Activated naive CD4-positive, alpha-beta T cell treated with anti-CD3 and anti-CD28 coated beads, Interleukin-2, amount 50 U/mL, for 72 hours (primary cell): Measurements from ENCODE around the gene SPOCK1. TPM values are rescaled to one million over a fixed set of nuclear protein-coding genes. Genes with fewer than 3 reads are reported as not detected.

Experiments
- ATAC-seq, 2 donors: fragments of 150-1000 bp; cut with Tn5 transposase; 2 replicates each; pipeline ENCODE4 v1.10.0; 2021; ENCODE audit warnings: mild to moderate bottlenecking in 2 of 2, moderate library complexity in 2 of 2
- DNase-seq, 2 donors: peaks; one replicate each; pipeline ENCODE4 v3.0.0; 2021 to 2022; ENCODE audit warnings: low spot score in 2 of 2
- H3K27ac Mint-ChIP-seq, 2 donors: one replicate each; pipeline ENCODE4 v1.8.0; 2022; ENCODE audit warnings: mild to moderate bottlenecking in 2 of 2, mixed read lengths in 2 of 2
- H3K36me3 Mint-ChIP-seq, 2 donors: one replicate each; pipeline ENCODE4 v1.8.0; 2022; ENCODE audit warnings: mixed read lengths in 2 of 2
- H3K9me3 Mint-ChIP-seq, 2 donors: one replicate each; pipeline ENCODE4 v1.8.0; 2022; ENCODE audit warnings: mixed read lengths in 2 of 2
- total RNA-seq, 2 donors: library from RNA; stranded (reverse); gene quantifications; one replicate each; pipeline ENCODE4 v1.2.3, GENCODE V29; 2022

The SPOCK1 gene
- total RNA-seq, 2 donors from 2014 or later = not detected

- DNase-seq (no peak), ATAC-seq (no peak)
- peaks cover 0 to 3% of the 10 kb centered on the region in 2 donors for H3K9me3 Mint-ChIP-seq
- no peak overlapping the region for H3K27ac Mint-ChIP-seq
- H3K36me3 Mint-ChIP-seq = no peaks in the 10 kb centered on the region
Measured at GRCh38 chr5:137465930-137466329, 33.2 kb downstream of the SPOCK1 start.

DNA sequence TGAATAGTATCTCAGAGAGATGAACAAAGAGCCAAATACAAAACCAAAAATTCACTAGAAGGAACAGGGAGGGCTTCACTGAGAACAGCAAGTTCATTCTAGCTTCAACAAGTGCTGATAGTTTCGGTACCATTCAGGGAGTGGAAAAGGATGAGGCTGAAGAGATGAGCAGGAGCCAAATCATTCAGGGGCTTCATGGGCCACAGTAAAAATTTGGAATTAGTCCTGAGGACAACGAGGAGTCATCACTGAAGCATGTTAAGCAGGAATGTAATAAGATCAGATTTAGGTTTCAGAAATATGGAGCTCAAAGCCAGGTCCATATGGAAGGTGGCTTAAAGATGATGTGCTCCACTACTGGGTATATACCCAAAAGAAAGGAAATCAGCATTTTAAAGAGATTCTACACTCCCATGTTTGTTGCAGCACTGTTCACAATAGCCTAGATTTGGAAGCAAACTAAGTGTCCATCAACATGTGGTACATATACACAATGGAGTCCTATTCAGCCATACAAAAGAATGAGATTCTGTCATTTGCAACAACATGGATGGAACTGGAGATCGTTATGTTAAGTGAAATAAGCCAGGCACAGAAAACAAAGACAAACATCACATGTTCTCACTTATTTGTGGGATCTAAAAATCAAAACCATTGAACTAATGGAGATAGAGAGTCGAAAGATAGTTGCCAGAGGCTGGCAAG is 36.2 kb downstream of the SPOCK1 start:
- H3K36me3 Mint-ChIP-seq = no peaks in the 10 kb centered on the region
- ATAC-seq (no peak), DNase-seq (no peak)
- peaks cover 0 to 3% of the 10 kb centered on the region in 2 donors for H3K9me3 Mint-ChIP-seq
- no peak overlapping the region for H3K27ac Mint-ChIP-seq

- ATAC-seq (no peak), DNase-seq (no peak)
- Mint-ChIP-seq H3K27ac (no peak overlapping the region), H3K9me3 (peaks cover 0 to 3% of the 10 kb centered on the region in 2 donors), H3K36me3 (no peaks in the 10 kb centered on the region)
Measured at GRCh38 chr5:137462265-137462590, 36.9 kb downstream of the SPOCK1 start.

GRCh38 chr5:137461391-137462264 is 37.5 kb downstream of the SPOCK1 start:
- ATAC-seq = no peak

DNA sequence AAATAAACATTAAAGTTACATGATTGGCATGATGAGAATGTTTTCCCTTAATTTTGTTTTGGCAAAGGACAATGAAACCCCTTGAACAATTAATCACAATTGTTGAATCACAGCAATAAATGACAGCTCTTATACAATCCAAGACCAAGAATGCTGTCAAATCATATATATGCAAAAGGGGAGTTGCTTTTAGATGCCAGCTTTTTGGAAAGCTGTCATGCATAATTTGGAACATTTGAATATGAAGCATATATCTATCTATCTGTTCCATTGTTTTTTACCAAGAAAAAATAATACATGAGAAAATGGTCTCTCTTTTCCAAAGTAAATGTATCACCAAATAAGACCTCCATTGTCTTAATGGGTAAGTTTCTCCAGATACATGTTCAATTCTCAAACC is 44.5 kb downstream of the SPOCK1 start:
- DNase-seq = no peak
- ATAC-seq = no peak
- Mint-ChIP-seq H3K9me3 (peaks cover 0 to 6% of the 10 kb centered on the region in 2 donors), H3K36me3 (no peaks in the 10 kb centered on the region), H3K27ac (no peak overlapping the region)

More at GRCh38 chr5:137461391-137462264, 37.5 kb downstream of the SPOCK1 start:
- no peak for DNase-seq
- H3K9me3 Mint-ChIP-seq = peaks cover 0 to 3% of the 10 kb centered on the region in 2 donors
- no peaks in the 10 kb centered on the region for H3K36me3 Mint-ChIP-seq
- no peak overlapping the region for H3K27ac Mint-ChIP-seq

DNA sequence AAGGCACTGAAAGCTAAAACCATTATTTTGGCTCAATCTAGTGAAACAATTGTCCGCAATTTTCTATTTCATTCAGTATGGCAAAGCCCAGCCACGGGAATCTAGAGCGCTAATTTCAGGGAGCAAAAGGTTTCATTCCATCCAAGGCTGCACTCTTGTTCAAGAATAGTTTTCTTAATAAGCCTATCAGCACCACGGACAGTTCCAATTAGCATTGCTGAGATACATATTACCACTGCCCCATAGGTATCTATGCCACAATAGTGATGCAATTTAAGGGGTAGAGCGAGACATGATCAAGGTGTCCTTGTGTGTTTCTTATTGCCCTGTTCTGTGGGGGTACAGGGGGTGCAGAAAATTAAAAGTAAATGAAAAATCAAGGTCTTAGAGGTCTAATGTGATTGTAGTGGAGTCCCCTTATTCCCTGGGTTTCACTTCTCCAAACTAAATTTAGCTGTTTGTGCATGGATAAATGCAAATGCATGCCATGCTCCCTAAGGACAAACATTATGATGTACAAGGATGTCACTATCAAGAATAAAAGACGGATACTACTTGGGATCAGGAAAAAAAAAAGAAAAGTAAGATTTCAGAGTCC is 45.5 kb downstream of the SPOCK1 start:
- no peak for DNase-seq
- ATAC-seq = no peak
- Mint-ChIP-seq H3K36me3 (no peaks in the 10 kb centered on the region), H3K27ac (no peak overlapping the region), H3K9me3 (peaks cover 0 to 6% of the 10 kb centered on the region in 2 donors)

DNA sequence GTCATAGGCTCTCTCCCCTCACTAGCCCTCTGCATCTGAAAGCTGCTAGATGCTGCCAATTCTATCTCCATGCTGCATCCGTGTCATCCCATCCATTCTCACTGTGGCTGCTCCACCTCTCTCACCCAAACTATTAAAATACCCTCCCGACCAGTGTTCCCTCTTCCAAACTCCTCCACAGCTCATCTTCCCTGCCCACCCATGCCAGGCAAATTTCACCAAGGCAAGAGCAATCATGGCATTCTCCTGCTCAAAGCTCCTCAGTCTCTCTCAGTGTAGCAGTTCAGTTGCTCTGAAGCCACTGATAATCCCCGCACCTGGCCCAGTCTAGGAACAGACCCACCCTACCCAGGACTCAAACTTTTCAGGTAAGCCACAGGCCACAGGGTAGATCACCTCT is 48.4 kb downstream of the SPOCK1 start:
- Mint-ChIP-seq H3K9me3 (peaks cover 0 to 6% of the 10 kb centered on the region in 2 donors), H3K36me3 (no peaks in the 10 kb centered on the region), H3K27ac (no peak overlapping the region)
- ATAC-seq (no peak), DNase-seq (no peak)

- ATAC-seq (no peak), DNase-seq (no peak)
- no peak overlapping the region for H3K27ac Mint-ChIP-seq
Measured at GRCh38 chr5:137448868-137449267, 50.3 kb downstream of the SPOCK1 start.

GRCh38 chr5:137446615-137447014 is 52.5 kb downstream of the SPOCK1 start:
- ATAC-seq (no peak), DNase-seq (no peak)
- H3K27ac Mint-ChIP-seq = no peak overlapping the region
- no peaks in the 10 kb centered on the region for H3K36me3 Mint-ChIP-seq
- H3K9me3 Mint-ChIP-seq = no peaks in the 10 kb centered on the region

More at GRCh38 chr5:137448868-137449267, 50.3 kb downstream of the SPOCK1 start:
- Mint-ChIP-seq H3K9me3 (peaks cover 0 to 2% of the 10 kb centered on the region in 2 donors), H3K36me3 (no peaks in the 10 kb centered on the region)

DNA sequence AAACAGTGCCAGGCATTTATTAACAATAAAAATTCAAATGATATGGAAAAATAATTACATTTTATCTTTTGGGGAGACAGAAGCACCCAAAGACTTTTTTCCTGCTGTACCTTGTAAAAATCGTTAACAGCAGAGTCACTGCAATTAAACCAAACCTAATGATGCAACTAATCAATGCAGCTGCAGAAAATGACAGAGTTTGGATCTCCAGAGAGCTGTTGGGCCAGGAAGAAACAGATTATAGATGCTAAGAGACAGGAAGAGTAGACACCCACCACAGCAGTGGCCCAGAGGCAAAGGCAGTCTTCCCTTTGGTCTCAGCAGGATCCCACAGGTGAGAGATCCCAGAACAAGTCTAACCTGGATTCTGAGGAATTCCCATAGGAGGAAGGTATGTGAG is 53.0 kb downstream of the SPOCK1 start:
- Mint-ChIP-seq H3K27ac (no peak overlapping the region), H3K9me3 (no peaks in the 10 kb centered on the region), H3K36me3 (no peaks in the 10 kb centered on the region)
- DNase-seq = no peak
- ATAC-seq = no peak

DNA sequence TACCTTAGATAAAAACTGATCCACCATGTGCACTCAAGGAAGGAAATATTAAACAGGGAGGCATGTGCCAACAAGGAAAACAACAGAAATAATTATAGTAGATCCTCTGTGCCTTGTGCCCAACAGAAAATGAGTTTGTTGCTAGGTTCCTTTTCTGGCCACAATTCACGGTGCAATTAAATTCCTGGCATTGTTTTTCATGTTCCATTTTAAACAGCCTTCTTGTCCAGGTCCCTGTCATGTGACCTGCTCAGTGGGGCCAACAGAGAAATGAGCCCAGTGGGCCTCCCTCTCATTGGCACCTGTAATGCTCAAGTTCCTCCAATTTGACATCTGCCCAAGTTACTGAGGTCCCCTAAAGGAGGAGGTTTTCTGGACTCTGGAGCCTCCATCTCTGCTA is 56.5 kb downstream of the SPOCK1 start:
- Mint-ChIP-seq H3K36me3 (no peaks in the 10 kb centered on the region), H3K27ac (no peak overlapping the region), H3K9me3 (no peaks in the 10 kb centered on the region)
- no peak for DNase-seq
- no peak for ATAC-seq

DNA sequence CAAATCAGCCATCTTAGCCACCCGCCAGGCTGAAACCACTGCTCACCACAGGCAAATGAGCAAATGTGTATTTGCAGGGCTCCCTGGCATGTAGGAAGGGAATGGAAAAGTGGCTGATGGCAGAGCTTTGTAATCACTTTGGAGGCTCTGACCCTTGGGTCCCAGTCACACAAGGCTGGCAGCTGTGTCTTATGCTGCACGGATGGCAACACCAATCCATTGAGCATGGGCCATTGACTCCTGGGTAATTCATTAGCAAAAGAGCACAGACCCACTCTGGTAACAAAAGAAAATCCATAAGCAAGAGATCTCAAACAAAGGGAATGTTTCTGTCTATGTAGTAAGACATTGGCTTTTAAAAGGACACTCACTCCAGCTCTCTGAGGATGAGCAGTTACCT is 57.6 kb downstream of the SPOCK1 start:
- no peaks in the 10 kb centered on the region for H3K36me3 Mint-ChIP-seq
- DNase-seq = no peak
- H3K27ac Mint-ChIP-seq = no peak overlapping the region
- no peaks in the 10 kb centered on the region for H3K9me3 Mint-ChIP-seq
- ATAC-seq = no peak

GRCh38 chr5:137440795-137441194 is 58.3 kb downstream of the SPOCK1 start:
- no peak for ATAC-seq
- no peaks in the 10 kb centered on the region for H3K9me3 Mint-ChIP-seq
- H3K36me3 Mint-ChIP-seq = no peaks in the 10 kb centered on the region
- H3K27ac Mint-ChIP-seq = no peak overlapping the region
- DNase-seq = no peak

DNA sequence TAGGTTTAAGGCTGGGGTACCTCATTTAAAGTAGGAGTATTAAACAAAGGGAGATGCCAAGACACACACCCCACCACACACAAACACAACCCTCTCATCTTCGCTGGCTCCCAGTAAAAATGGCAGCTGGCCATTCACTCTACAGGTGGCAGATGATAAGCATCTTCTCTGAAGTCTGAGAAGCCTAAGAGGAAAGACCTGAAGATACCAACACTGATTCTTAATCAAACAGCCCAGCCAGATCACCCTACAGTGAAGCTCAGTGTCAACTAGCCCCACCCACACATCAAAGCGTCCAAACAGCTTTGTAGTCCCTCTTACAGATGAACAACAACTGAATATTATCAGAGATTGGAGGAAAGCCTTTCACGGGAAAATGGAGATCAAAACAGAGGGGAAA is 59.5 kb downstream of the SPOCK1 start:
- H3K27ac Mint-ChIP-seq = no peak overlapping the region
- no peaks in the 10 kb centered on the region for H3K9me3 Mint-ChIP-seq
- no peak for DNase-seq
- no peaks in the 10 kb centered on the region for H3K36me3 Mint-ChIP-seq
- ATAC-seq = no peak

GRCh38 chr5:137438932-137439331 is 60.2 kb downstream of the SPOCK1 start:
- ATAC-seq = no peak
- H3K36me3 Mint-ChIP-seq = no peaks in the 10 kb centered on the region
- no peak for DNase-seq
- no peaks in the 10 kb centered on the region for H3K9me3 Mint-ChIP-seq
- no peak overlapping the region for H3K27ac Mint-ChIP-seq

DNA sequence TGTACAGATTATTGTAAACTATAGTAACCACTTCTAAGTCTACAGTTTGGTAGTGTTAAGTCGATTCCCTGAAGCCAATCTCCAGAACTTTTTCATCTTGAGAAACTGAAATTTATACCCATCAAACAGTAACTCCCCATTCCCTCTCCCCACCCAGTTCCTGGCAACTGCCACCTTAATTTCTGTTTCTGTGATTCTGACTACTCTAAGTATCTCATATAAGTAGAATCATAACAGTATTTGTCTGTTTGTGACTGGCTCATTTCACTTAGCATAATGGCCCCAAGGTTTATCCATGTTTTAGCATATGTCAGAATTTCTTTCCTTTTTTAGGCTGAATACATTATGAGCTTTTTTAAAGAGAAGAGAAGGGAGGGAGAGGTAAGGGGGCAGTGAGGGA is 61.4 kb downstream of the SPOCK1 start:
- DNase-seq = no peak
- no peak for ATAC-seq
- H3K27ac Mint-ChIP-seq = no peak overlapping the region
- H3K9me3 Mint-ChIP-seq = no peaks in the 10 kb centered on the region
- no peaks in the 10 kb centered on the region for H3K36me3 Mint-ChIP-seq

DNA sequence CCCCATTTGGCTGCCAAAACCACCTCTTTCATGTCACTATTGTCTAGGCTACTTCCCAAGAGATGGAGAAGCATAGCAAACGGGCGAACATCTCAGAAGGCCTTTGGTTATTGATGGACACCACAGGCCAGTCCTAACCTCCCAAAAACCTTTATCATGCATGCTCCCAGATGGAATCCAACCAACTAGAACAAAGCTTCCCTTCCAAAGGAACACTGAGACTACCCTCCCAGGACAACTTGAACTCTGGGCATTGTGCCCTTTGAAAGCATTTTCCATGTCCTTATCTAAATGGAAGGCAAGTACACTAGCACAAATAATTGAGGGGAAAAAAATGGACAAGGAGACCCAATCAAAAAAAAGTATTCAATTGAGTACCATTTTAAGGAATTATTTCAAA is 65.6 kb downstream of the SPOCK1 start:
- ATAC-seq = no peak
- no peak for DNase-seq

More for the DNA sequence above, 65.6 kb downstream of the SPOCK1 start:
- Mint-ChIP-seq H3K27ac (no peak overlapping the region), H3K9me3 (no peaks in the 10 kb centered on the region), H3K36me3 (no peaks in the 10 kb centered on the region)
